IMR-90 (cell line): ENCODE data around the gene ADD3. TPM values are rescaled to one million over a fixed set of nuclear protein-coding genes. Genes with fewer than 3 reads are reported as not detected.

Source experiments
- ATAC-seq: fragments of 200-7000 bp; cut with Tn5 transposase; 2 replicates; pipeline ENCODE4 v1.9.1; 2020; ENCODE audit warnings: low read depth, mild to moderate bottlenecking, moderate library complexity
- BruUV-seq: library from RNA; stranded (reverse); fragments of 400-500 nt; replicated peaks from 2 replicates; lab custom pipeline; 2021; lab: Mats Ljungman, UMichigan
- CTCF ChIA-PET: fragments of 300-600 bp; formaldehyde crosslinking; extraction: SDS; loops from one replicate; lab custom pipeline; 2021; ENCODE audit warnings: antibody characterized with exemption; lab: Yijun Ruan, JAX
- POLR2A ChIA-PET: fragments of 300-600 bp; sonication (Branson Sonifier 250); formaldehyde crosslinking; loops from one replicate; lab custom pipeline; 2022; ENCODE audit warnings: antibody characterized with exemption; ENCODE audit not compliant: unreplicated experiment; lab: Charles Lee
- DNase-seq: peaks from one replicate; pipeline ENCODE4 v3.0.0; 2013
- H2AFZ ChIP-seq: replicated peaks from 2 replicates; pipeline ENCODE3; 2013; ENCODE audit warnings: low read length, mild to moderate bottlenecking; ENCODE audit not compliant: poor library complexity
- H2AK5ac ChIP-seq: 2 replicates; pipeline ENCODE4 v1.6.1; 2013; ENCODE audit warnings: low read depth, low read length, inconsistent platforms
- H2AK9ac ChIP-seq: replicated peaks from 2 replicates; pipeline ENCODE3; 2013; ENCODE audit warnings: mild to moderate bottlenecking, low read depth, low read length, moderate library complexity; ENCODE audit not compliant: poor library complexity
- H2BK120ac ChIP-seq: 2 replicates; pipeline ENCODE4 v1.6.1; 2013; ENCODE audit warnings: low read depth, low read length, inconsistent platforms
- H2BK15ac ChIP-seq: 3 replicates; pipeline ENCODE4 v1.6.1; 2013; ENCODE audit warnings: low read depth, low read length, inconsistent platforms
- H2BK20ac ChIP-seq: 2 replicates; pipeline ENCODE4 v1.6.1; 2013; ENCODE audit warnings: low read depth, mild to moderate bottlenecking, inconsistent platforms, low read length, moderate library complexity
- H2BK5ac ChIP-seq: 2 replicates; pipeline ENCODE4 v1.6.1; 2013; ENCODE audit warnings: mild to moderate bottlenecking, low read depth, low read length, inconsistent platforms; ENCODE audit not compliant: poor library complexity, severe bottlenecking
- H3K14ac ChIP-seq: replicated peaks from 2 replicates; pipeline ENCODE4 v1.6.1; 2013; ENCODE audit warnings: low read depth, low read length, inconsistent platforms
- H3K18ac ChIP-seq: 2 replicates; pipeline ENCODE4 v1.6.1; 2013; ENCODE audit warnings: low read depth, low read length, control low read depth
- H3K23ac ChIP-seq: 2 replicates; pipeline ENCODE4 v1.6.1; 2013; ENCODE audit warnings: low read depth, low read length, inconsistent platforms
- H3K27ac ChIP-seq: 2 replicates; pipeline ENCODE4 v1.5.1; 2013; ENCODE audit warnings: mild to moderate bottlenecking, control low read depth, low read length; ENCODE audit not compliant: insufficient read depth
- H3K27me3 ChIP-seq: 2 replicates; pipeline ENCODE4 v1.6.1; 2013; ENCODE audit warnings: low read length; ENCODE audit not compliant: control insufficient read depth, insufficient read depth
- H3K36me3 ChIP-seq: 2 replicates; pipeline ENCODE4 v1.6.1; 2013; ENCODE audit warnings: low read length, mixed read lengths; ENCODE audit not compliant: control insufficient read depth, insufficient read depth
- H3K4ac ChIP-seq: 2 replicates; pipeline ENCODE4 v1.6.1; 2013; ENCODE audit warnings: low read depth, low read length, inconsistent platforms
- H3K4me1 ChIP-seq: 2 replicates; pipeline ENCODE4 v1.6.1; 2013; ENCODE audit warnings: low read length, mixed read lengths; ENCODE audit not compliant: control insufficient read depth, insufficient read depth
- H3K4me2 ChIP-seq: 2 replicates; pipeline ENCODE4 v1.6.1; 2013; ENCODE audit warnings: low read depth, mild to moderate bottlenecking, control low read depth, low read length, moderate library complexity
- H3K4me3 ChIP-seq: 2 replicates; pipeline ENCODE4 v1.5.1; 2013; ENCODE audit warnings: low read depth, mild to moderate bottlenecking, control low read depth, low read length, moderate library complexity; ENCODE audit not compliant: insufficient read depth
- H3K56ac ChIP-seq: 2 replicates; pipeline ENCODE4 v1.6.1; 2013; ENCODE audit warnings: low read length, inconsistent platforms; ENCODE audit not compliant: insufficient read depth; ENCODE audit errors: extremely low read depth
- H3K79me1 ChIP-seq, 2 experiments: 2 replicates each; pipeline ENCODE4 v1.6.1; 2013; ENCODE audit warnings: low read length in 2 of 2, inconsistent platforms in 1 of 2, low read depth in 1 of 2
- H3K9ac ChIP-seq: 2 replicates; pipeline ENCODE4 v1.6.1; 2013; ENCODE audit warnings: low read depth, low read length, control low read depth
- H3K9me1 ChIP-seq: 2 replicates; pipeline ENCODE4 v1.6.1; 2013; ENCODE audit warnings: low read length, inconsistent platforms; ENCODE audit not compliant: insufficient read depth
- H3K9me3 ChIP-seq: 2 replicates; pipeline ENCODE4 v1.6.1; 2013; ENCODE audit warnings: low read length; ENCODE audit not compliant: control insufficient read depth, insufficient read depth
- H4K20me1 ChIP-seq: 2 replicates; pipeline ENCODE4 v1.6.1; 2013; ENCODE audit warnings: low read length, inconsistent platforms; ENCODE audit not compliant: insufficient read depth
- H4K5ac ChIP-seq: 2 replicates; pipeline ENCODE4 v1.6.1; 2013; ENCODE audit warnings: mild to moderate bottlenecking, low read depth, low read length, control low read depth
- H4K8ac ChIP-seq, 2 experiments: 2 replicates each; pipeline ENCODE4 v1.6.1; 2013; ENCODE audit warnings: low read depth in 2 of 2, low read length in 2 of 2, control low read depth in 1 of 2, inconsistent platforms in 1 of 2
- H4K91ac ChIP-seq: 2 replicates; pipeline ENCODE4 v1.6.1; 2013; ENCODE audit warnings: low read depth, low read length, inconsistent platforms; ENCODE audit not compliant: insufficient read depth
- BHLHE40 ChIP-seq: fragments of 150-350 bp; IDR thresholded peaks from 2 replicates; pipeline ENCODE4 v1.6.1; 2016; ENCODE audit warnings: mild to moderate bottlenecking, low read depth, low read length
- CEBPB ChIP-seq: IDR thresholded peaks from 2 replicates; pipeline ENCODE4 v1.6.1; 2012; ENCODE audit warnings: low read depth, low read length, improper control_type of control experiment
- CHD1 ChIP-seq: IDR thresholded peaks from 2 replicates; pipeline ENCODE4 v1.6.1; 2012; ENCODE audit warnings: low read depth, low read length, improper control_type of control experiment
- FOS ChIP-seq: fragments of 150-350 bp; IDR thresholded peaks from 2 replicates; pipeline ENCODE4 v1.6.1; 2016; ENCODE audit warnings: low read depth, low read length
- MAFK ChIP-seq: IDR thresholded peaks from 2 replicates; pipeline ENCODE4 v1.6.1; 2012; ENCODE audit warnings: low read depth, low read length, improper control_type of control experiment
- MAZ ChIP-seq: IDR thresholded peaks from 2 replicates; pipeline ENCODE4 v1.6.1; 2012; ENCODE audit warnings: low read depth, mild to moderate bottlenecking, low read length, improper control_type of control experiment, moderate library complexity, borderline replicate concordance
- MXI1 ChIP-seq: IDR thresholded peaks from 2 replicates; pipeline ENCODE4 v1.6.1; 2012; ENCODE audit warnings: low read depth, mild to moderate bottlenecking, low read length, moderate library complexity, borderline replicate concordance
- NFE2L2 ChIP-seq: fragments of 150-350 bp; IDR thresholded peaks from 2 replicates; pipeline ENCODE4 v1.6.1; 2016; ENCODE audit warnings: low read depth, mild to moderate bottlenecking, low read length
- POLR2A ChIP-seq: IDR thresholded peaks from 2 replicates; pipeline ENCODE4 v1.6.1; 2012; ENCODE audit warnings: mild to moderate bottlenecking, low read depth, low read length
- RAD21 ChIP-seq: IDR thresholded peaks from 2 replicates; pipeline ENCODE4 v1.6.1; 2012; ENCODE audit warnings: low read length, improper control_type of control experiment
- RCOR1 ChIP-seq: IDR thresholded peaks from 2 replicates; pipeline ENCODE4 v1.6.1; 2012; ENCODE audit warnings: mild to moderate bottlenecking, low read length, improper control_type of control experiment; ENCODE audit not compliant: insufficient replicate concordance
- RFX5 ChIP-seq: IDR thresholded peaks from 2 replicates; pipeline ENCODE4 v1.8.0; 2012; ENCODE audit warnings: low read depth, mild to moderate bottlenecking, low read length, moderate library complexity
- SMC3 ChIP-seq: fragments of 150-350 bp; IDR thresholded peaks from 2 replicates; pipeline ENCODE4 v1.6.1; 2016; ENCODE audit warnings: low read depth, mild to moderate bottlenecking, antibody characterized with exemption, low read length, moderate library complexity
- USF2 ChIP-seq: fragments of 150-350 bp; IDR thresholded peaks from 2 replicates; pipeline ENCODE4 v1.6.1; 2017; ENCODE audit warnings: mild to moderate bottlenecking, antibody characterized with exemption, low read length, low read depth
- WGBS, 2 experiments: methylation state at CpG; one replicate each; pipeline versions ENCODE4 v1.1.5 to v1.1.7; 2013; ENCODE audit warnings: missing lambda C conversion rate in 2 of 2; ENCODE audit not compliant: insufficient read length in 1 of 2; ENCODE audit errors: extremely low coverage in 2 of 2; 5-methylcytosine and 5-hydroxymethylcytosine counted together
- dilution Hi-C: fragments of 300-500 bp; cut with HindIII; formaldehyde crosslinking; loops from one replicate; pipeline ENCODE4 v1.14.3; 2018; ENCODE audit warnings: low sequenced_read_pairs; ENCODE audit not compliant: unreplicated experiment
- in situ Hi-C: fragments of 300-500 bp; cut with MboI; formaldehyde crosslinking; loops from 3 replicates; pipeline ENCODE4 v1.14.3; 2019; ENCODE audit warnings: low sequenced_read_pairs, inconsistent platforms, mixed read lengths
- intact Hi-C: fragments of 100-400 bp; cut with micrococcal nuclease; formaldehyde crosslinking; loops from 2 replicates; pipeline ENCODE4 v1.10.0; 2022
- polyA plus RNA-seq, 3 experiments: library from polyadenylated mRNA; depleted of rRNA; stranded (reverse); fragments of >200 nt; gene quantifications; 2 replicates each; pipeline ENCODE4 v1.2.3, GENCODE V29; 2012; ENCODE audit warnings: low replicate concordance in 1 of 3
- total RNA-seq: library from RNA; depleted of rRNA; stranded (reverse); fragments of >200 nt; gene quantifications from 2 replicates; pipeline ENCODE4 v1.2.3, GENCODE V29; 2012
- TF ChIP-seq, protein P1 (sequence below): conservative IDR thresholded peaks from 2 replicates; pipeline ENCODE4 v1.5.1; 2012; ENCODE audit warnings: mild to moderate bottlenecking, low read depth, low read length, improper control_type of control experiment
- TF ChIP-seq, protein P2 (sequence below): fragments of 150-350 bp; IDR thresholded peaks from 2 replicates; pipeline ENCODE4 v1.6.1; 2016; ENCODE audit warnings: low read depth, mild to moderate bottlenecking, low read length, moderate library complexity, borderline replicate concordance

The ADD3 gene
- total and polyA plus RNA-seq, 2 of the 4 experiments (the other 2 are of a cell fraction): 138 to 212 TPM

DNA sequence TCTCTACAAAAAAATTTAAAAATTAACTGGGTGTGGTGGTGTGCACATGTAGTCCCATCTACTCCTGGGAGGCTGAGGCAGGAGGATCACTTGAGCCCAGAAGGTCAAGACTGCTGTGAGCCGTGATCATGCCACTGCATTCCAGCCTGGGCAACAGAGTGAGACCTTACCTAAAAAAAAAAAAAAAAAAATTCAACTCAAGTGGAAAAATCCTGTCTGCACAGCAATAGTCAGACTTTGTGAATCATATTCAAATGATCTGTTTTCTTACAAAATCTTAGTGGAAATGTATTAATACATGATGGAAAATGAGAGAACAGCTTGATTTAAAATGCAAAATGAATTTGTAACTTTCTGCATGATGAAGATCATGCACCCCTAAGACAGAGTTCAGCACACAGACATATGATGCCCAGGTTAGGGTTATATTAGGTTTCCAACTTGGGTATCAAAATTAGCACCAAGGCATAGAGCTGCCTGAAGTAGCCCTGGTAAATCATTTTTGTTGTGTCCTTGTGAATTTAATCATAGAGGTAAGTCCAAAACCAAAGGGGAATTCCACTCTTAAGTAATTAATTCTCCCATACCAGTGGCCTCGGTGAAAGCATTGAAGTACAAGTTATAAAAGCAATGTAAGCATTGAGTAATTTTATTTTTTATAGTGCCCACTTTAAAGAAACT lies 93.8 kb downstream of the ADD3 start:
- dilution Hi-C loops: no loop called here
- no peak overlapping the region for H4K8ac ChIP-seq
- no peak overlapping the region for H3K14ac ChIP-seq
- no peaks in the 10 kb centered on the region for H3K9me3 ChIP-seq
- peaks cover 2% of the 10 kb centered on the region; the same call in 1 of the 2 replicates for H3K9me1 ChIP-seq
- in situ Hi-C loops: no loop called here
- no peak overlapping the region for H3K56ac ChIP-seq
- no peak overlapping the region for H2AK5ac ChIP-seq
- no peak overlapping the region for H2BK5ac ChIP-seq
- DNase-seq (no peak), ATAC-seq (no peak)
- BruUV-seq: no TSS peak
- no peak overlapping the region for H3K23ac ChIP-seq
- H2AFZ ChIP-seq: no peak overlapping the region
- H3K36me3 ChIP-seq: peaks cover 11% of the 10 kb centered on the region; the same call in 1 of the 2 replicates
- H2BK20ac ChIP-seq: no peak overlapping the region
- intact Hi-C loops: no loop called here
- no peak overlapping the region for H3K27ac ChIP-seq
- no peak overlapping the region for H3K4ac ChIP-seq
- H3K79me1 ChIP-seq: peaks cover 13 to 22% of the 10 kb centered on the region in 2 experiments
- no peak overlapping the region for H3K4me2 ChIP-seq
- H4K5ac ChIP-seq: no peak overlapping the region
- no peaks in the 10 kb centered on the region; the same call in 1 of the 2 replicates for H4K20me1 ChIP-seq
- H3K4me3 ChIP-seq: no peak overlapping the region
- no CpG with 5 or more reads among the region's 2 CpGs for WGBS, 2 experiments
- H3K9ac ChIP-seq: no peak overlapping the region
- H4K91ac ChIP-seq: no peak overlapping the region
- H3K4me1 ChIP-seq: no peaks in the 10 kb centered on the region
- no peaks in the 10 kb centered on the region for H3K27me3 ChIP-seq
- no peak overlapping the region for H2BK120ac ChIP-seq
- no peak overlapping the region for H2BK15ac ChIP-seq
- no peak overlapping the region for H3K18ac ChIP-seq
- CTCF ChIA-PET: no interaction called here
- no peak overlapping the region for H2AK9ac ChIP-seq
- POLR2A ChIA-PET: no interaction called here
- TF ChIP-seq CHD1 (no peak), RAD21 (no peak), MXI1 (no peak), CEBPB (no peak), FOS (no peak), RFX5 (no peak), MAZ (no peak), RCOR1 (no peak), SMC3 (no peak), USF2 (no peak), NFE2L2 (no peak), MAFK (no peak), POLR2A (no peak), BHLHE40 (no peak)
- TF ChIP-seq, protein P1, sequence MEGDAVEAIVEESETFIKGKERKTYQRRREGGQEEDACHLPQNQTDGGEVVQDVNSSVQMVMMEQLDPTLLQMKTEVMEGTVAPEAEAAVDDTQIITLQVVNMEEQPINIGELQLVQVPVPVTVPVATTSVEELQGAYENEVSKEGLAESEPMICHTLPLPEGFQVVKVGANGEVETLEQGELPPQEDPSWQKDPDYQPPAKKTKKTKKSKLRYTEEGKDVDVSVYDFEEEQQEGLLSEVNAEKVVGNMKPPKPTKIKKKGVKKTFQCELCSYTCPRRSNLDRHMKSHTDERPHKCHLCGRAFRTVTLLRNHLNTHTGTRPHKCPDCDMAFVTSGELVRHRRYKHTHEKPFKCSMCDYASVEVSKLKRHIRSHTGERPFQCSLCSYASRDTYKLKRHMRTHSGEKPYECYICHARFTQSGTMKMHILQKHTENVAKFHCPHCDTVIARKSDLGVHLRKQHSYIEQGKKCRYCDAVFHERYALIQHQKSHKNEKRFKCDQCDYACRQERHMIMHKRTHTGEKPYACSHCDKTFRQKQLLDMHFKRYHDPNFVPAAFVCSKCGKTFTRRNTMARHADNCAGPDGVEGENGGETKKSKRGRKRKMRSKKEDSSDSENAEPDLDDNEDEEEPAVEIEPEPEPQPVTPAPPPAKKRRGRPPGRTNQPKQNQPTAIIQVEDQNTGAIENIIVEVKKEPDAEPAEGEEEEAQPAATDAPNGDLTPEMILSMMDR: no peak
- TF ChIP-seq, protein P2, sequence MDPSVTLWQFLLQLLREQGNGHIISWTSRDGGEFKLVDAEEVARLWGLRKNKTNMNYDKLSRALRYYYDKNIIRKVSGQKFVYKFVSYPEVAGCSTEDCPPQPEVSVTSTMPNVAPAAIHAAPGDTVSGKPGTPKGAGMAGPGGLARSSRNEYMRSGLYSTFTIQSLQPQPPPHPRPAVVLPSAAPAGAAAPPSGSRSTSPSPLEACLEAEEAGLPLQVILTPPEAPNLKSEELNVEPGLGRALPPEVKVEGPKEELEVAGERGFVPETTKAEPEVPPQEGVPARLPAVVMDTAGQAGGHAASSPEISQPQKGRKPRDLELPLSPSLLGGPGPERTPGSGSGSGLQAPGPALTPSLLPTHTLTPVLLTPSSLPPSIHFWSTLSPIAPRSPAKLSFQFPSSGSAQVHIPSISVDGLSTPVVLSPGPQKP: no peak
